Spleen (tissue), 7 donors: ENCODE measurements around the gene GBP2.

ENCODE experiments used
- POLR2A ChIP-seq, 3 donors: fragments of 450-650 bp; IDR thresholded peaks; one replicate each; pipeline ENCODE4 v1.5.1; 2017; ENCODE audit warnings: antibody characterized with exemption in 3 of 3, mild to moderate bottlenecking in 1 of 3
- POLR2AphosphoS5 ChIP-seq, 3 donors: sonication (generic); formaldehyde crosslinking; IDR thresholded peaks; one replicate each; pipeline ENCODE4 v1.5.1; 2017; ENCODE audit warnings: antibody characterized with exemption in 3 of 3
- TF ChIP-seq, protein P1 (sequence below), 11 experiments: fragments of 200-600 bp in 7 of 11; fragments of 450-650 bp in 4 of 11; sonication (generic) in 4 of 11; IDR thresholded peaks in 8 of 11; conservative IDR thresholded peaks in 3 of 11; 1 replicate in 7 of 11; 2 replicates in 4 of 11; pipeline versions ENCODE4 v1.4.0 to v1.8.0; 2016 to 2021; ENCODE audit warnings: antibody characterized with exemption in 11 of 11, inconsistent platforms in 4 of 11, mild to moderate bottlenecking in 1 of 11
- donor health status: DM: no; HTN: no; CAD: no; lungs with moderate emphysema.
- donor health status: DM: no; HTN: no; CAD: no.
- donor health status: DM: no; HTN: no; CAD: no.

DNA sequence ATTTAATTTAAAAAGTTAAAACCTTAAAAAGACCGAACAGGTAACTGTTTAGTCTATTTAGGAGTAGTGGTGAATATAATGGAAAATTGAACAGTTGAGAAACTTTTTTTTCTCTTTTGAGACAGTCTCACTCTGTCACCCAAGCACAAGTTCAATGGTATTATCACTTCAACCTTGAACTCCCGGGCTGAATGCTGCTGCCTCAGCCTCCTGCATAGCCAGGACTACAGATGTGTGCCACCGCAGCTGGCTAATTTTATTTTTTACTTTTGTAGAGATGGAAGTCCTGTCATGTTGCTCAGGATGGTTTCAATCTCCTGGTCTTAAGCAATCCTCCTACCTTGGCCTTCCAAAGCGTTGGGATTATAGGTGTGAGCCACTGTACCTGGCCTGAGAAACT is 16.2 kb upstream of the GBP2 start:
- TF ChIP-seq POLR2A (IDR thresholded peaks at IDR 0.05), result no peak
- TF ChIP-seq, protein P1, sequence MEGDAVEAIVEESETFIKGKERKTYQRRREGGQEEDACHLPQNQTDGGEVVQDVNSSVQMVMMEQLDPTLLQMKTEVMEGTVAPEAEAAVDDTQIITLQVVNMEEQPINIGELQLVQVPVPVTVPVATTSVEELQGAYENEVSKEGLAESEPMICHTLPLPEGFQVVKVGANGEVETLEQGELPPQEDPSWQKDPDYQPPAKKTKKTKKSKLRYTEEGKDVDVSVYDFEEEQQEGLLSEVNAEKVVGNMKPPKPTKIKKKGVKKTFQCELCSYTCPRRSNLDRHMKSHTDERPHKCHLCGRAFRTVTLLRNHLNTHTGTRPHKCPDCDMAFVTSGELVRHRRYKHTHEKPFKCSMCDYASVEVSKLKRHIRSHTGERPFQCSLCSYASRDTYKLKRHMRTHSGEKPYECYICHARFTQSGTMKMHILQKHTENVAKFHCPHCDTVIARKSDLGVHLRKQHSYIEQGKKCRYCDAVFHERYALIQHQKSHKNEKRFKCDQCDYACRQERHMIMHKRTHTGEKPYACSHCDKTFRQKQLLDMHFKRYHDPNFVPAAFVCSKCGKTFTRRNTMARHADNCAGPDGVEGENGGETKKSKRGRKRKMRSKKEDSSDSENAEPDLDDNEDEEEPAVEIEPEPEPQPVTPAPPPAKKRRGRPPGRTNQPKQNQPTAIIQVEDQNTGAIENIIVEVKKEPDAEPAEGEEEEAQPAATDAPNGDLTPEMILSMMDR (IDR thresholded peaks at IDR 0.05 in 8 of 11, conservative IDR thresholded peaks at IDR 0.05 in 3 of 11), result no peak
- no peak for TF ChIP-seq POLR2AphosphoS5 (IDR thresholded peaks at IDR 0.05)
